Gastrocnemius medialis (tissue), 4 donors: ENCODE data around the gene TMEM272. TPM values are rescaled to one million over a fixed set of nuclear protein-coding genes. Genes with fewer than 3 reads are reported as not detected.

Experiments
- ATAC-seq, 2 donors: fragments of 150-250 bp; one replicate each; pipeline ENCODE4 v1.9.1; 2016
- DNase-seq, 2 donors: peaks; one replicate each; pipeline ENCODE4 v3.0.0-alpha.2; 2019
- H3K27ac ChIP-seq, 4 donors: fragments of 200-600 bp; sonication (generic); 1 replicate in 1 of 4; 2 replicates in 3 of 4; pipeline ENCODE4 v1.5.1; 2016 to 2018; ENCODE audit warnings: mild to moderate bottlenecking in 2 of 4, moderate library complexity in 1 of 4
- H3K27me3 ChIP-seq, 3 donors: fragments of 200-600 bp; sonication (generic) in 2 of 3; 1 replicate in 1 of 3; 2 replicates in 2 of 3; pipeline versions ENCODE4 v1.5.1 to v1.6.0; 2016 to 2019; ENCODE audit warnings: mild to moderate bottlenecking in 1 of 3, moderate library complexity in 1 of 3
- H3K36me3 ChIP-seq, 2 donors: fragments of 200-600 bp; sonication (generic) in 1 of 2; one replicate each; pipeline ENCODE4 v1.5.1; 2017 to 2018
- H3K4me1 ChIP-seq, 2 donors: fragments of 200-600 bp; sonication (generic) in 1 of 2; one replicate each; pipeline ENCODE4 v1.5.1; 2016 to 2017; ENCODE audit warnings: mild to moderate bottlenecking in 2 of 2
- H3K4me3 ChIP-seq, 4 donors: fragments of 200-600 bp; sonication (generic) in 3 of 4; 1 replicate in 1 of 4; 2 replicates in 3 of 4; pipeline ENCODE4 v1.5.1; 2016 to 2019; ENCODE audit warnings: mild to moderate bottlenecking in 2 of 4
- H3K9me3 ChIP-seq, 3 donors: fragments of 200-600 bp; sonication (generic) in 2 of 3; 1 replicate in 1 of 3; 2 replicates in 2 of 3; pipeline ENCODE4 v1.5.1; 2016 to 2019
- CTCF ChIP-seq, 5 experiments: fragments of 450-650 bp in 3 of 5; fragments of 200-600 bp in 2 of 5; sonication (generic) in 2 of 5; IDR thresholded peaks in 4 of 5; conservative IDR thresholded peaks in 1 of 5; 1 replicate in 4 of 5; 2 replicates in 1 of 5; pipeline ENCODE4 v1.5.1; 2016 to 2019; ENCODE audit warnings: antibody characterized with exemption in 5 of 5, mild to moderate bottlenecking in 3 of 5, moderate library complexity in 3 of 5
- POLR2A ChIP-seq, 2 donors: fragments of 450-650 bp; IDR thresholded peaks; one replicate each; pipeline ENCODE4 v1.6.1; 2017; ENCODE audit warnings: antibody characterized with exemption in 2 of 2, mild to moderate bottlenecking in 2 of 2, moderate library complexity in 2 of 2
- in situ Hi-C, 4 donors: fragments of 200-750 bp; cut with MboI; loops; one replicate each; pipeline versions ENCODE4 v1.15.0 to v1.8.0; 2017; ENCODE audit warnings: low sequenced_read_pairs in 4 of 4
- intact Hi-C: fragments of 100-400 bp; cut with DNase I; formaldehyde crosslinking; loops from one replicate; pipeline ENCODE4 v1.15.1; 2023; ENCODE audit warnings: low total_unique reads
- total RNA-seq, 4 donors: library from RNA; depleted of rRNA; stranded (reverse); fragments of >200 nt; gene quantifications; one replicate each; pipeline versions ENCODE4 v1.1.0 to v1.2.3, GENCODE V29; 2016

The TMEM272 gene
- total RNA-seq, 4 donors from 2014 or later: 0.20 to 0.41 (median 0.27) TPM; not detected in 1

- no peak for ATAC-seq
- H3K27me3 ChIP-seq: no peaks in the 10 kb centered on the region
- TF ChIP-seq CTCF (IDR thresholded peaks at IDR 0.05 in 4 of 5, conservative IDR thresholded peaks at IDR 0.05 in 1 of 5) (no peak), POLR2A (IDR thresholded peaks at IDR 0.05) (no peak)
- no peak overlapping the region for H3K27ac ChIP-seq
- in situ Hi-C loops (loop anchor here (10.0 to 25.0 kb wide), 8 partner anchors 201 to 644 kb away; partner anchors contain the start of genes NEK5 (in 2 of the 4), ALG11 (in 1 of the 4), ATP7B (in 1 of the 4) and CKAP2 (in 1 of the 4)), intact Hi-C loops (loop anchor here (5.0 kb wide), 1 partner anchor 201 kb away; the partner anchor contains the start of genes ALG11 and ATP7B)
- no peak overlapping the region for H3K4me3 ChIP-seq
- H3K9me3 ChIP-seq: no peaks in the 10 kb centered on the region
- no peaks in the 10 kb centered on the region for H3K36me3 ChIP-seq
- DNase-seq: no peak
- H3K4me1 ChIP-seq: peaks cover 0 to 14% of the 10 kb centered on the region in 2 donors
Observed at GRCh38 chr13:51811046-51811445, 33.9 kb downstream of the TMEM272 start.

- no peak overlapping the region for H3K4me3 ChIP-seq
- no peak for DNase-seq
- no peak overlapping the region for H3K27ac ChIP-seq
- no peaks in the 10 kb centered on the region for H3K36me3 ChIP-seq
- ATAC-seq: no peak
- TF ChIP-seq CTCF (IDR thresholded peaks at IDR 0.05 in 4 of 5, conservative IDR thresholded peaks at IDR 0.05 in 1 of 5): no peak
- intact Hi-C loops: loop anchor here (2.0 to 10.0 kb wide), 4 partner anchors 386 to 846 kb away; partner anchors contain the start of genes CKAP2, FAM124A and VPS36
- peaks cover 10 to 17% of the 10 kb centered on the region in 2 donors for H3K4me1 ChIP-seq
- in situ Hi-C loops: loop anchor here in 3 of 4 donors (10.0 to 25.0 kb wide), 7 partner anchors 203 to 628 kb away; partner anchors contain the start of genes WDFY2 (in 3 of the 3), ALG11 (in 1 of the 3), ATP7B (in 1 of the 3) and NEK5 (in 1 of the 3)
- H3K9me3 ChIP-seq: no peaks in the 10 kb centered on the region
- H3K27me3 ChIP-seq: no peaks in the 10 kb centered on the region
Observed at GRCh38 chr13:51808811-51809210, 36.2 kb downstream of the TMEM272 start.

GRCh38 chr13:51807041-51807440 lies 37.9 kb downstream of the TMEM272 start:
- in situ Hi-C loops (loop anchor here in 3 of 4 donors (10.0 to 25.0 kb wide), 7 partner anchors 205 to 630 kb away; partner anchors contain the start of genes WDFY2 (in 3 of the 3), ALG11 (in 1 of the 3), ATP7B (in 1 of the 3) and NEK5 (in 1 of the 3)), intact Hi-C loops (loop anchor here (10.0 kb wide), 3 partner anchors 388 to 648 kb away; partner anchors contain the start of genes CKAP2, FAM124A and VPS36)
- H3K9me3 ChIP-seq: no peaks in the 10 kb centered on the region
- ATAC-seq (no peak), DNase-seq (no peak)
- H3K4me1 ChIP-seq: peaks cover 19 to 30% of the 10 kb centered on the region in 2 donors
- no peaks in the 10 kb centered on the region for H3K27me3 ChIP-seq
- H3K36me3 ChIP-seq: no peaks in the 10 kb centered on the region
- no peak overlapping the region for H3K4me3 ChIP-seq
- no peak overlapping the region for H3K27ac ChIP-seq
- TF ChIP-seq CTCF (IDR thresholded peaks at IDR 0.05 in 4 of 5, conservative IDR thresholded peaks at IDR 0.05 in 1 of 5) (no peak), POLR2A (IDR thresholded peaks at IDR 0.05) (no peak)

- DNase-seq (no peak), ATAC-seq (no peak)
- H3K9me3 ChIP-seq: no peaks in the 10 kb centered on the region
- peaks cover 23 to 35% of the 10 kb centered on the region in 2 donors for H3K4me1 ChIP-seq
- no peak overlapping the region for H3K27ac ChIP-seq
- no peaks in the 10 kb centered on the region for H3K36me3 ChIP-seq
- TF ChIP-seq POLR2A (IDR thresholded peaks at IDR 0.05): no peak
- no peak for TF ChIP-seq CTCF (IDR thresholded peaks at IDR 0.05 in 4 of 5, conservative IDR thresholded peaks at IDR 0.05 in 1 of 5)
- H3K4me3 ChIP-seq: no peak overlapping the region
- intact Hi-C loops: loop anchor here (10.0 kb wide), 3 partner anchors 388 to 648 kb away; partner anchors contain the start of genes CKAP2, FAM124A and VPS36
- H3K27me3 ChIP-seq: no peaks in the 10 kb centered on the region
- in situ Hi-C loops: loop anchor here in 3 of 4 donors (10.0 to 25.0 kb wide), 7 partner anchors 206 to 631 kb away; partner anchors contain the start of genes WDFY2 (in 3 of the 3), ALG11 (in 1 of the 3), ATP7B (in 1 of the 3) and NEK5 (in 1 of the 3)
Observed at GRCh38 chr13:51806566-51806965, 38.4 kb downstream of the TMEM272 start.
